ENCODE results near the gene IFITM1. TPM values are rescaled to one million over a fixed set of nuclear protein-coding genes. Genes with fewer than 3 reads are reported as not detected.
"Not testable (repeated sequence)": the region's sequence is repeated elsewhere in the genome, so short reads cannot be mapped to it uniquely, and the experiment has no call there.

Gene IFITM1
- total RNA-seq, 4 donors from 2014 or later: 216 to 431 (median 256) TPM

DNA sequence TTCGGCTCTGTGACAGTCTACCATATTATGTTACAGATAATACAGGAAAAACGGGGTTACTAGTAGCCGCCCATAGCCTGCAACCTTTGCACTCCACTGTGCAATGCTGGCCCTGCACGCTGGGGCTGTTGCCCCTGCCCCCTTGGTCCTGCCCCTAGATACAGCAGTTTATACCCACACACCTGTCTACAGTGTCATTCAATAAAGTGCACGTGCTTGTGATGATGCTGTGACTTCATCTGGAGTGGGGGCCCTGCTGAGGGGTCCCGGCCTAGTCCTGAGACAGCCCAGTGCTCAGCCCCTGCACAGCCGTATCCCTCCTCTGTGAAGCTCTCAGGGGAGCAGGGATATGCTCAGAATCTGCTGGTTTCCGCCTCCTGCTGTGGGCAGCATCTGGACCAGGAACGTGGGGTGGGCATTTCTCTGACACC is 1.2 kb downstream of the IFITM1 start:
- Histone ChIP-seq H3K4me1 (peaks cover 0 to 52% (median 30%) of the 10 kb centered on the region in 4 donors), H3K9me3 (no peaks in the 10 kb centered on the region), H3K27ac (peak overlapping the region in 3 of 4 donors; percentile 90 to 92 (median 90)), H3K4me3 (peak overlapping the region; percentile 40 to 55 (median 46)), H3K36me3 (peaks cover 0 to 4% (median 0%) of the 10 kb centered on the region in 3 donors), H3K27me3 (no peaks in the 10 kb centered on the region)
- WGBS, 2 donors: 49 to 53% methylated on average over 9 of the region's 9 CpGs
- no peak for DNase-seq (ENCODE audit: low spot score in 2 of 2)
- TF ChIP-seq EP300 (IDR thresholded peaks at IDR 0.05) (no peak), POLR2A (IDR thresholded peaks at IDR 0.05) (no peak)
- TF ChIP-seq, protein P1, sequence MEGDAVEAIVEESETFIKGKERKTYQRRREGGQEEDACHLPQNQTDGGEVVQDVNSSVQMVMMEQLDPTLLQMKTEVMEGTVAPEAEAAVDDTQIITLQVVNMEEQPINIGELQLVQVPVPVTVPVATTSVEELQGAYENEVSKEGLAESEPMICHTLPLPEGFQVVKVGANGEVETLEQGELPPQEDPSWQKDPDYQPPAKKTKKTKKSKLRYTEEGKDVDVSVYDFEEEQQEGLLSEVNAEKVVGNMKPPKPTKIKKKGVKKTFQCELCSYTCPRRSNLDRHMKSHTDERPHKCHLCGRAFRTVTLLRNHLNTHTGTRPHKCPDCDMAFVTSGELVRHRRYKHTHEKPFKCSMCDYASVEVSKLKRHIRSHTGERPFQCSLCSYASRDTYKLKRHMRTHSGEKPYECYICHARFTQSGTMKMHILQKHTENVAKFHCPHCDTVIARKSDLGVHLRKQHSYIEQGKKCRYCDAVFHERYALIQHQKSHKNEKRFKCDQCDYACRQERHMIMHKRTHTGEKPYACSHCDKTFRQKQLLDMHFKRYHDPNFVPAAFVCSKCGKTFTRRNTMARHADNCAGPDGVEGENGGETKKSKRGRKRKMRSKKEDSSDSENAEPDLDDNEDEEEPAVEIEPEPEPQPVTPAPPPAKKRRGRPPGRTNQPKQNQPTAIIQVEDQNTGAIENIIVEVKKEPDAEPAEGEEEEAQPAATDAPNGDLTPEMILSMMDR (IDR thresholded peaks at IDR 0.05): no peak

DNA sequence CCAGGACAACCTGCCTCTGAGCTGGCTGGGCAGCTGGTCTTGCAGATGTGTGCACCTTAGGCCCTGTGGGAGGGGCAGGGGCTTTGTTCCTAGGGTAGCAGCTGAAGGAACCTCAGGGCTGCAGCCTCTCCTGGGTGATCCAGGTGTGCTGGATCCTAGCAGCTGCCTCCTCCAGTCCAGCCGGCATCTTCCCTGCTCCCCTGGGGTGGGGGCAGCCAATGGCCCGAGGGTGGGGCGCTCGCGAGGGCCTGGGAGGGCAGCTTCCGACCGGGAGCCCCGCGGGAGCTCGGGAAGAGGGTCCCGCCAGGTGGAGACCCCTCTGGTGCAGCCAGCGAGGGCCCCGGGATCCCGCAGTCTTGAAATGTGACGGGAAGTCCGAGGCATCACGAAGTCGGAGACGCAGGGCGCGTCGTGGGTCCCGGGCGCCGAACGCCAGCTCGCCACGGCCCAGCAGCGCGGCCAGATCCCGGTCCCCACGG is 1.7 kb downstream of the IFITM1 start:
- TF ChIP-seq POLR2A (IDR thresholded peaks at IDR 0.05) (no peak), EP300 (IDR thresholded peaks at IDR 0.05) (no peak)
- TF ChIP-seq, protein P1 (IDR thresholded peaks at IDR 0.05): no peak
- DNase-seq (ENCODE audit: low spot score in 2 of 2): no peak
- H3K27ac ChIP-seq: peak overlapping the region; percentile 40 to 92 (median 90)

DNA sequence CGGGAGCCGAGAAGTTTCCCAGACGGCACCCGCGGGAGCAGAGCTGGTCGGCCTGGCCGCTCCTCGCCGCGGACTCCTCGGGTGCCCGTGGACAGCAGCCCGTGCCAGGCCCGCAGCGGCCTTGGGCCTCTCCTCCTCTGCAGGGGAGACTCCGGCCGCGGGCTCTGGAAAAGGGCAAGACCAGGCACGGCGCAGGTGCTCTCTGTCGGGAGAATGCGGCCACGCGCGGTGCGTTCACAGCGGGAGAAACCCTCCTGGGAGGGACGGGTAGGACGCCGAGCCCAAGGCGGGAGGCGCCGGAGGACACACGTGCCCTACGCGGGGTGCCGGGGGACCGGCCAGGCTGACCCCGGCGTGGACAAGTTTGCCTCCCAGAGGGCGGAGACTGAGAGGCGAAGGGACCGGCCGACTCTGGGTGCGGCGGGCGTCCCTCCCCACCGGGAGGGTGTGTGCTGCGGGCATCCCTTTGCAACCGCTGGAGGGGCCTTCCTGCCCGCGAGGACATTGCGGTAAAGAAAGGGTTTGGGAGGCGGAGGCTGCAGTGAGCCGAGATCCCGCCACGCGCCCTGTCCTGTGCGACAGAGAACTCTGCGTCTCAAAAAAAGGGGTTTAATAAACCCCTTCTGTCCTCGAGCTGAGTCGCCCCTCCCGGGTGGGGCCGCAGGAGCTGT is 2.3 kb downstream of the IFITM1 start:
- TF ChIP-seq EP300 (IDR thresholded peaks at IDR 0.05) (peak in 1 of 2 donors; percentile 49), POLR2A (IDR thresholded peaks at IDR 0.05) (no peak)
- Histone ChIP-seq H3K4me3 (peak overlapping the region; percentile 40 to 55 (median 46)), H3K4me1 (peaks cover 0 to 52% (median 31%) of the 10 kb centered on the region in 4 donors), H3K36me3 (peaks cover 0 to 4% (median 0%) of the 10 kb centered on the region in 3 donors), H3K9me3 (no peaks in the 10 kb centered on the region), H3K27me3 (no peaks in the 10 kb centered on the region), H3K27ac (peak overlapping the region; percentile 27 to 92 (median 90))
- no peak for DNase-seq (ENCODE audit: low spot score in 2 of 2)
- WGBS, 2 donors: 39 to 54% methylated on average over 28 to 58 of the region's 64 CpGs

More for the DNA sequence above, 1.7 kb downstream of the IFITM1 start:
- H3K27me3 ChIP-seq: no peaks in the 10 kb centered on the region
- peaks cover 0 to 4% (median 0%) of the 10 kb centered on the region in 3 donors for H3K36me3 ChIP-seq
- peak overlapping the region; percentile 40 to 55 (median 46) for H3K4me3 ChIP-seq
- peaks cover 0 to 52% (median 30%) of the 10 kb centered on the region in 4 donors for H3K4me1 ChIP-seq
- H3K9me3 ChIP-seq: no peaks in the 10 kb centered on the region
- 65 to 68% methylated on average over 20 to 27 of the region's 32 CpGs for WGBS, 2 donors

DNA sequence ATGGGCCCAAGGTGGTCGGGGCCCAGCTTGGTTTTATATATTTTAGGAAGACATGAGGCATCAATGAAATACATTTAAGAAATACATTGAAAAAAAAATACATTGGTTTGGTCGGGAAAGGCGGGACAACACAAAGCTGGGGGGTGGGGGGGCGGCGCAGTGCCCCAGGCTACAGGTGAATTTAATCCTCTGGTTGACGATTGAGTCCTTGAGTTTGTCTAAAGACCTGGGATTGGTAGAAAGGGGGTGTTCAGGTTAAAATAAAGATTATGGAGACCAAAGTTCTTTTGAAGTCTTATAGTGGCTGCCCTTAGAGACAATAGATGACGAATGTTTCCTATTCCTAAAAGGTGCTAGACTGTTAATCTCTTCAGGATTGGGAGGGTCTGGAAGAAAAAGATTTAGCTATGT is 3.1 kb downstream of the IFITM1 start:
- peaks cover 0 to 4% (median 0%) of the 10 kb centered on the region in 3 donors for H3K36me3 ChIP-seq
- peaks cover 0 to 49% (median 28%) of the 10 kb centered on the region in 4 donors for H3K4me1 ChIP-seq
- peak overlapping the region in 2 of 4 donors; percentile 41 to 51 for H3K4me3 ChIP-seq
- WGBS, 2 donors: 70 to 85% methylated on average over 7 of the region's 7 CpGs
- no peaks in the 10 kb centered on the region for H3K9me3 ChIP-seq
- TF ChIP-seq, protein P1 (IDR thresholded peaks at IDR 0.05): no peak
- no peak for TF ChIP-seq EP300 (IDR thresholded peaks at IDR 0.05)
- TF ChIP-seq POLR2A (IDR thresholded peaks at IDR 0.05): no peak
- no peak for DNase-seq (ENCODE audit: low spot score in 2 of 2)
- H3K27ac ChIP-seq: peak overlapping the region in 3 of 4 donors; percentile 90 to 92 (median 90)
- no peaks in the 10 kb centered on the region for H3K27me3 ChIP-seq

DNA sequence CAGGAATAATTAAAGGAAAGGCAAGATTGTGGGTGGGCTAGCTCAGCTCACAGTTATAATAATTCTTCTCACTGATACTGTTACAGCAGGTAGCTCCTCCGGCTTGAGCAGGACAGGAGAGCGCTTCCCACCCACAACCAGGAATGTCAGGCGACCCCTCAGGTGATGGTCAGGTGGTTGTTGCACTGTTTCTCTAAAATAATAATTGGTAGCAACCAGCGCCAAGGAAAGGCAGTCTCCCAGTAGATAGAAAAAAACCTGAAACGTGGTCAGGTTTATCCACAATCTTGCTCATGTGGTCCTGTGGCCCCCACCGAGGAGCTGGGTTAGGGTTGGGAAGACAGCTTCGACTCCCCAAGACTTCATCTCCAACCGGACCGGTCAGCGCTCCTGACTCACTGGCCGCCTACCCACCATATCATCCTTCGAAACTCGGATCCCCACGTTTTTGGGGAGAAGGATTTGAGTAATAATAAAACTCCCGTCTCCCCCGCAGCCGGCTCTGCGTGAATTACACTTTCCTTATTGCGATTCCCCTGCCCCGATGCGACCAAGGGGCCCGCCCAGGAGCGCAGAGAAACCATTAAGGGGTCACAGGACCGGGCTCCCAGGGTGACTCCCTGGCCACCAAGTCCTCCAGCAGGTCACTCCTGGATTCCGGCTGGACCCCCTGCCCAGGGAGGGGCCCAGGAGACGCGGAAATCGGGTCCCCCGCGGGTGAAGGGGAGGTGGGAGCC is 4.0 kb downstream of the IFITM1 start:
- not testable (repeated sequence) for H3K9me3 ChIP-seq; DNase-seq (ENCODE audit: low spot score in 2 of 2); H3K36me3 ChIP-seq; H3K27me3 ChIP-seq
- 31 to 41% methylated on average over 14 to 17 of the region's 30 CpGs for WGBS, 2 donors
- Histone ChIP-seq H3K4me3 (peak overlapping the region in 1 of 4 donors; percentile 43), H3K27ac (peak overlapping the region; percentile 40 to 92 (median 90)), H3K4me1 (peaks cover 0 to 44% (median 22%) of the 10 kb centered on the region in 4 donors)
- peak in 1 of 2 donors; percentile 11 for TF ChIP-seq EP300 (IDR thresholded peaks at IDR 0.05)

DNA sequence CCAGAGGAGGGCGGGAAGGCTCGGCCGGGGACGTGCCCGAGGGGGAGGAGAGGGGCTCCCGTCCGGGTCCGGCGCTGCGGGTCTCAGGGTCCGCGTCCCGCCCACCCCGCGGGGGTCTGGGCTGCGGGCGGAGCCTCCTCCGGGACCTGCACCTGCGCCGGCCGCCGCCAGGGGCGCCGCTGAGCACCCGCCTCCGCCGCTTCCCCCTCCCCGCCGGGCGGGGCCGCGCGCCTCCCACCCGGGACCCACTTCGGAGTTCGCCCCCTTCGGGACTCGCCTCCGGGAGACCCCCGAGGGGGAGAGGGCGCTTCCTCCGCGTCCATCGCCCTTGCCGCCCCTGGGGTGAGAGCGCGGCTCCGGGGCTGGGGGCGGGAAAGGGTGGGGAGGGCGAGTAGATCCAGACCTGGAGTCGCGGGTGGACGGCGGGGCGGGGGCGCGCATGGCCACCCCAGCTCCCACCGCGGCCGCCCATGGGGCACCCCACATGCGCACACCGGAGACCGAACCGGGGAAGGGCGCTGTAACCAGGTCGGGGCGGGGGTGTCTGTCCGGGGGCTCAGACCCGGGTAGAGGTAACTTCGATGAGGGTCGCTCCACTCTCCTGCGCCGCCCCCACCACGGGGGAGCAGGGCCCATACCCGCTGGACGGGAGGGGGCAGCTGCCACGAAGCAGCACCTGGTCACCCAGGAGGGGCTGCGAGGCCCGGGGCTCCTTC is 4.7 kb downstream of the IFITM1 start:
- Histone ChIP-seq H3K4me1 (peaks cover 0 to 42% (median 20%) of the 10 kb centered on the region in 4 donors), H3K27ac (peak overlapping the region; percentile 88 to 98 (median 92)), H3K4me3 (peak overlapping the region; percentile 40 to 86 (median 74))
- not testable (repeated sequence) for H3K36me3 ChIP-seq; H3K9me3 ChIP-seq; H3K27me3 ChIP-seq; DNase-seq (ENCODE audit: low spot score in 2 of 2)
- WGBS, 2 donors: 0% methylated on average over 7 of the region's 79 CpGs; no CpG with 5 or more reads in 1 of the 2 donors

Data from tibial nerve (tissue), 4 donors.